GM12878 (cell line): ENCODE results near the gene RTN4R. TPM values are rescaled to one million over a fixed set of nuclear protein-coding genes. Genes with fewer than 3 reads are reported as not detected.

ENCODE experiments used
- ATAC-seq: fragments of 200-7000 bp; cut with Tn5 transposase; 3 replicates; pipeline ENCODE4 v1.9.1; 2020; ENCODE audit warnings: mild to moderate bottlenecking, moderate library complexity
- BruUV-seq: library from RNA; stranded (reverse); fragments of 400-500 nt; replicated peaks from 2 replicates; lab custom pipeline; 2021; lab: Mats Ljungman, UMichigan
- CTCF ChIA-PET: fragments of 300-600 bp; sonication (Branson Sonifier 250); formaldehyde crosslinking; extraction: SDS; loops from one replicate; lab custom pipeline; 2021; ENCODE audit warnings: inconsistent platforms; lab: Yijun Ruan, JAX
- POLR2A ChIA-PET: fragments of 350-600 bp; formaldehyde crosslinking; extraction: SDS; loops from one replicate; lab custom pipeline; 2021; ENCODE audit warnings: inconsistent platforms; lab: Charles Lee
- RAD21 ChIA-PET: fragments of 300-600 bp; sonication (Branson Sonifier 250); formaldehyde crosslinking; loops from one replicate; lab custom pipeline; 2023; ENCODE audit warnings: antibody characterized with exemption; ENCODE audit not compliant: unreplicated experiment; lab: Charles Lee
- SMC1A ChIA-PET: fragments of 300-600 bp; sonication (Branson Sonifier 250); formaldehyde crosslinking; loops from one replicate; lab custom pipeline; 2023; ENCODE audit not compliant: unreplicated experiment, uncharacterized antibody; lab: Charles Lee
- DNase-seq: peaks from one replicate; pipeline ENCODE4 v3.0.0-alpha.2; 2011; ENCODE audit warnings: low read depth, low spot score
- FAIRE-seq: peaks from 3 replicates; lab custom pipeline; 2011; peaks lifted over from hg19 to GRCh38; lab: Jason Lieb, UNC
- H2AFZ ChIP-seq: 2 replicates; pipeline ENCODE4 v1.6.0; 2011; ENCODE audit warnings: low read depth, low read length, control low read depth; ENCODE audit not compliant: control insufficient read depth
- H3K27ac ChIP-seq: 2 replicates; pipeline ENCODE4 v1.5.1; 2011; ENCODE audit warnings: control low read depth; ENCODE audit not compliant: control insufficient read depth, insufficient read depth
- H3K27me3 ChIP-seq, 2 experiments: replicated peaks in 1 of 2; 2 replicates each; pipeline versions ENCODE4 v1.6.0 to v1.6.1; 2011; ENCODE audit warnings: low read length in 1 of 2; ENCODE audit not compliant: control insufficient read depth in 2 of 2, insufficient read depth in 2 of 2
- H3K36me3 ChIP-seq, 2 experiments: 2 replicates each; pipeline ENCODE4 v1.5.1; 2011; ENCODE audit warnings: low read length in 1 of 2; ENCODE audit not compliant: control insufficient read depth in 2 of 2, insufficient read depth in 2 of 2
- H3K4me1 ChIP-seq: 2 replicates; pipeline ENCODE4 v1.6.1; 2011; ENCODE audit warnings: mild to moderate bottlenecking, low read length, moderate library complexity, mixed read lengths; ENCODE audit not compliant: control insufficient read depth, insufficient read depth
- H3K4me2 ChIP-seq: 2 replicates; pipeline ENCODE4 v1.6.0; 2011; ENCODE audit warnings: control low read depth; ENCODE audit not compliant: control insufficient read depth, insufficient read depth
- H3K4me3 ChIP-seq: fragments of 200-600 bp; sonication (generic); 2 replicates; pipeline ENCODE4 v1.5.1; 2016
- H3K79me2 ChIP-seq: 2 replicates; pipeline ENCODE4 v1.6.0; 2011; ENCODE audit warnings: low read length; ENCODE audit not compliant: control insufficient read depth, insufficient read depth
- H3K9ac ChIP-seq: 2 replicates; pipeline ENCODE4 v1.8.0; 2011; ENCODE audit warnings: low read length, control low read depth, mixed read lengths; ENCODE audit not compliant: control insufficient read depth, insufficient read depth
- H3K9me3 ChIP-seq: replicated peaks from 3 replicates; pipeline ENCODE4 v1.5.1; 2011; ENCODE audit warnings: mild to moderate bottlenecking, low read length; ENCODE audit not compliant: control insufficient read depth, insufficient read depth
- H4K20me1 ChIP-seq: 2 replicates; pipeline ENCODE4 v1.6.0; 2011; ENCODE audit not compliant: control insufficient read depth, insufficient read depth
- ATF2 ChIP-seq: IDR thresholded peaks from 2 replicates; pipeline ENCODE4 v1.6.1; 2012; ENCODE audit warnings: low read length, inconsistent platforms
- BHLHE40 ChIP-seq, 2 experiments: fragments of 450-650 bp in 1 of 2; IDR thresholded peaks; 2 replicates each; pipeline ENCODE4 v1.6.1; 2011 to 2017; ENCODE audit warnings: low read depth in 2 of 2, borderline replicate concordance in 1 of 2, improper control_type of control experiment in 1 of 2, low read length in 1 of 2, mild to moderate bottlenecking in 1 of 2
- CREB1 ChIP-seq: IDR thresholded peaks from 2 replicates; pipeline ENCODE4 v1.6.1; 2012; ENCODE audit warnings: low read depth, mild to moderate bottlenecking, inconsistent platforms
- CREM ChIP-seq: IDR thresholded peaks from 2 replicates; pipeline ENCODE4 v1.6.1; 2014; ENCODE audit warnings: antibody characterized with exemption, low read depth
- GATAD2B ChIP-seq: fragments of 450-650 bp; conservative IDR thresholded peaks from 2 replicates; pipeline ENCODE4 v1.6.1; 2017; ENCODE audit warnings: low read depth, mild to moderate bottlenecking, moderate library complexity
- KLF5 ChIP-seq: fragments of 450-650 bp; IDR thresholded peaks from 2 replicates; pipeline ENCODE4 v1.6.1; 2014; ENCODE audit warnings: mild to moderate bottlenecking; ENCODE audit not compliant: partially characterized antibody
- PBX3 ChIP-seq: IDR thresholded peaks from 2 replicates; pipeline ENCODE4 v1.6.1; 2011; ENCODE audit warnings: mild to moderate bottlenecking, low read depth, low read length, moderate library complexity; ENCODE audit not compliant: insufficient replicate concordance
- RBBP5 ChIP-seq: fragments of 200-600 bp; sonication (generic); conservative IDR thresholded peaks from 2 replicates; pipeline ENCODE4 v1.6.1; 2016
- RELA ChIP-seq: fragments of 450-650 bp; IDR thresholded peaks from 2 replicates; pipeline ENCODE4 v1.8.0; 2014; ENCODE audit warnings: borderline replicate concordance; ENCODE audit not compliant: partially characterized antibody
- SIX5 ChIP-seq: IDR thresholded peaks from 2 replicates; pipeline ENCODE4 v1.6.1; 2011; ENCODE audit warnings: mild to moderate bottlenecking, low read depth, low read length, moderate library complexity; ENCODE audit not compliant: severe bottlenecking
- SMAD1 ChIP-seq: fragments of 450-650 bp; IDR thresholded peaks from 2 replicates; pipeline ENCODE4 v1.6.1; 2018; ENCODE audit warnings: mild to moderate bottlenecking, low read depth; ENCODE audit not compliant: partially characterized antibody
- SPI1 ChIP-seq: IDR thresholded peaks from 2 replicates; pipeline ENCODE4 v1.6.1; 2011; ENCODE audit warnings: low read depth, mild to moderate bottlenecking, low read length, moderate library complexity, borderline replicate concordance; ENCODE audit not compliant: insufficient read depth
- SREBF1 ChIP-seq: IDR thresholded peaks from 2 replicates; pipeline ENCODE4 v1.6.1; 2012; ENCODE audit warnings: mild to moderate bottlenecking, low read length
- ZBTB4 ChIP-seq: fragments of 450-650 bp; formaldehyde crosslinking; IDR thresholded peaks from 2 replicates; pipeline ENCODE4 v1.4.0; 2022; ENCODE audit warnings: mild to moderate bottlenecking, moderate library complexity
- WGBS: methylation state at CpG from one replicate; pipeline ENCODE4 v1.1.6; 2016; ENCODE audit warnings: low lambda C conversion rate; ENCODE audit not compliant: insufficient replicate concordance, insufficient coverage; ENCODE audit errors: missing lambda C conversion rate; 5-methylcytosine and 5-hydroxymethylcytosine counted together
- in situ Hi-C: fragments of 300-500 bp; cut with MboI; formaldehyde crosslinking; loops from 9 replicates; pipeline ENCODE4 v1.14.3; 2018; ENCODE audit warnings: mixed read lengths
- intact Hi-C: fragments of 100-400 bp; cut with micrococcal nuclease; formaldehyde crosslinking; loops from one replicate; pipeline ENCODE4 v1.14.2; 2022; ENCODE audit not compliant: unreplicated experiment
- polyA plus RNA-seq, 11 experiments: library from polyadenylated mRNA; depleted of rRNA in 4 of 11; unstranded in 6 of 11; stranded (reverse) in 5 of 11; fragments of >200 nt; fragmentation: Nextera tagmentation in 4 of 11; fragmentation: Illumina TruSeq in 1 of 11; extraction: Ambion mirVana in 4 of 11; extraction: Trizol in 1 of 11; gene quantifications; 1 replicate in 1 of 11; 2 replicates in 10 of 11; pipeline versions ENCODE4 v1.2.1 to v1.2.3, GENCODE V29; 2011 to 2016; ENCODE audit warnings: inconsistent platforms in 2 of 11, missing spikeins in 2 of 11, low read depth in 1 of 11
- total RNA-seq, 4 experiments: library from RNA; depleted of rRNA in 3 of 4; stranded (reverse); fragments of >200 nt in 3 of 4; fragmentation: Illumina TruSeq in 1 of 4; extraction: Trizol in 1 of 4; gene quantifications; 2 replicates each; pipeline versions ENCODE4 v1.2.1 to v1.2.3, GENCODE V29; 2013 to 2021

The RTN4R gene
- total and polyA plus RNA-seq, 10 of the 15 experiments (the other 5 are each of a cell fraction or from before 2014, with no cell fraction given), result 0.03 to 1.0 (median 0.60) TPM; not detected in 2

- intact Hi-C loops, result no loop called here
- TF ChIP-seq PBX3 (no peak), BHLHE40 (IDR thresholded peaks at IDR 0.05; ENCODE audit: borderline replicate concordance in 1 of 2, low read depth in 2 of 2, low read length in 1 of 2) (no peak), ZBTB4 (no peak), CREM (no peak), SPI1 (no peak), KLF5 (no peak), SREBF1 (no peak), RBBP5 (no peak), SMAD1 (no peak), ATF2 (no peak), RELA (no peak), GATAD2B (no peak), CREB1 (no peak), SIX5 (no peak)
- Histone ChIP-seq H3K36me3 (no peaks in the 10 kb centered on the region), H3K9me3 (peaks cover 3% of the 10 kb centered on the region; the same call in 1 of the 3 replicates), H3K27me3 (no peaks in the 10 kb centered on the region; a peak in 2 of 4 replicates), H4K20me1 (no peaks in the 10 kb centered on the region), H3K4me3 (no peak overlapping the region), H3K4me1 (no peaks in the 10 kb centered on the region), H2AFZ (no peak overlapping the region), H3K27ac (no peak overlapping the region), H3K79me2 (no peaks in the 10 kb centered on the region), H3K4me2 (no peak overlapping the region), H3K9ac (no peak overlapping the region)
- POLR2A ChIA-PET, result no interaction called here
- SMC1A ChIA-PET, result no interaction called here
- ATAC-seq (no peak), DNase-seq (no peak), FAIRE-seq (no peak)
- WGBS, result 0% methylated on average over 4 of the region's 4 CpGs
- BruUV-seq, result no TSS peak
- CTCF ChIA-PET, result no interaction called here
- RAD21 ChIA-PET, result no interaction called here
- in situ Hi-C loops, result loop anchor here (5.0 kb wide), 1 partner anchor 45 kb away; no protein-coding TSS in a partner anchor
Measured at GRCh38 chr22:20217563-20217962, 50.6 kb downstream of the RTN4R start.
